22Rv1 (cell line): ENCODE results near the gene C6orf141.
A peak's percentile ranks its signal among the peaks of the same experiment; 100 is the strongest.

ENCODE experiments used
- H3K27ac ChIP-seq: fragments of 450-650 bp; 2 replicates; pipeline ENCODE4 v1.5.1; 2017
- CTCF ChIP-seq: fragments of 450-650 bp; IDR thresholded peaks from 2 replicates; pipeline ENCODE4 v1.5.1; 2017; ENCODE audit warnings: mild to moderate bottlenecking
- ZFX ChIP-seq: fragments of 450-650 bp; IDR thresholded peaks from 2 replicates; pipeline ENCODE4 v1.6.1; 2017; ENCODE audit warnings: antibody characterized with exemption, borderline replicate concordance

Gene C6orf141

GRCh38 chr6:49540614-49541013 is 9.9 kb upstream of the C6orf141 start:
- TF ChIP-seq CTCF (no peak), ZFX (no peak)
- no peak overlapping the region for H3K27ac ChIP-seq

GRCh38 chr6:49541210-49541724 is 9.2 kb upstream of the C6orf141 start:
- H3K27ac ChIP-seq, result peak overlapping the region; percentile 69

GRCh38 chr6:49541936-49542335 is 8.5 kb upstream of the C6orf141 start:
- no peak for TF ChIP-seq CTCF
- no peak for TF ChIP-seq ZFX
- peak overlapping the region; percentile 69 for H3K27ac ChIP-seq

More at GRCh38 chr6:49541210-49541724, 9.2 kb upstream of the C6orf141 start:
- TF ChIP-seq CTCF, result no peak
- TF ChIP-seq ZFX, result no peak

GRCh38 chr6:49543087-49543858 is 7.2 kb upstream of the C6orf141 start:
- peak overlapping the region; percentile 69; the same call in 1 of the 2 replicates for H3K27ac ChIP-seq
- TF ChIP-seq CTCF (no peak), ZFX (no peak)

DNA sequence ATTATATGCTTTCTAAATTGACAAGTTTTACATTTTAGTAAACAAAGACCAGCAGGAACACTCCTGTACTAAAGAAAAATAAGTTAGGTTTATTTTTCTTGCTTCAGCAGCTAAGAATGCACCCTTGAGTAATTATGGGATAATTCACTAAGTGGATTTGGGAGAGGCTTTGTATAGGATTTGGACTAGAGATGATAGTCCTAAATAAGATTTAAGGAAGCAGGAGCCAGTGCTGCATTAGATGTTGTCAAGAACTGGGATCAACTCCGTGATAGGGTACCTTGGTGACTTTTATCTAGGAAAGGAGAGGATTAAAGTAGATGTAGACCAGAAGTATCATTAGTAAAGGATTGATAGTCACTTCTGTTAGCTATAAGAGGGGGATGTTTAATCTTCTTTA is 4.1 kb upstream of the C6orf141 start:
- no peak overlapping the region for H3K27ac ChIP-seq
- TF ChIP-seq CTCF (no peak), ZFX (no peak)

DNA sequence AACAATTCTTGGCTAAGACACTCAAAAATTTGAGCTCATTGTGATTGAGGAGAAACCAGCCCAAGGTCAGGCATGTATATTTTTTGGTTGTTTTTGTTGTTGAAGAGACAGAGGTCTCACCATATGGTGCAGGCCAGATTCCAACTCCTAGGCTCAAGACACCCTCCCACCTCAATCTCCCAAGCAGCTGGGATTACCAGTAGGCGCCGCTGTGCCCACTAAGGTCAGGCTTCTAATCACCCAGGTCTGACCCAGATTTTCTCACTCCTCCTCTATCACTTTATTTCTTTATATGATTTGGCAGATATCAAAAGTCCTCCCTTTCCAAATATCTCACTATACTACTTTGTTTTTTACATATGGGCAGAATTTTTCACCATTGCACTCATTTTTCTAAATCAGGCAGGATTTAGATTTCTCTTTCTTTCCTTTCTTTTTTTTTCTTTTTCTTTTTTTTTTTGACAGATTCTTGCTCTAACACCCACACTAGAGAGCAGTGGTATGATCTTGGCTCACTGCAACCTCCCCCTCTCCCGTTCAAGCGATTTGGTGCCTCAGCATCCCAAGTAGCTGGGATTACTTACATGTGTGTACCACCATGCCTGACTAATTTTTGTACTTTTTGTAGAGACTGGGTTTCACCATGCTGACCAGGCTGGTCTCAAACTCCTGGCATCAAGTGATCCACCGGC is 1.7 kb upstream of the C6orf141 start:
- TF ChIP-seq CTCF (no peak), ZFX (no peak)
- H3K27ac ChIP-seq, result no peak overlapping the region

- TF ChIP-seq ZFX (no peak), CTCF (no peak)
Observed at GRCh38 chr6:49549691-49550491, 577 bp upstream of the C6orf141 start.

More at GRCh38 chr6:49549691-49550491, 577 bp upstream of the C6orf141 start:
- peak overlapping the region; percentile 31; the same call in 1 of the 2 replicates for H3K27ac ChIP-seq
